ENCODE measurements around the gene SNAI1. TPM values are rescaled to one million over a fixed set of nuclear protein-coding genes. Genes with fewer than 3 reads are reported as not detected.

The SNAI1 gene
- 0.81 and 0.90 TPM in 2 replicates for total RNA-seq (2022)
- percentile 30 among the genes with signal in this experiment for Bru-seq, nascent RNA
- BruChase-seq, experiment 1, labeled RNA remaining after a 6-hour chase, result percentile 33 among the genes with signal in this experiment
- percentile 23 among the genes with signal in this experiment for BruChase-seq, experiment 2, labeled RNA remaining after a 2-hour chase
- long read RNA-seq, partial matches to known transcripts, result 0 of 1 reads
- long read RNA-seq, other reads (novel, unspliced or antisense), result 1 of 1 reads

- H3K4me1 Mint-ChIP-seq (ENCODE audit: low read depth, unreplicated experiment), result peaks cover 33% of the 10 kb centered on the region
- no TSS peak for BruUV-seq (replicated peaks)
- TF ChIP-seq, protein P1, sequence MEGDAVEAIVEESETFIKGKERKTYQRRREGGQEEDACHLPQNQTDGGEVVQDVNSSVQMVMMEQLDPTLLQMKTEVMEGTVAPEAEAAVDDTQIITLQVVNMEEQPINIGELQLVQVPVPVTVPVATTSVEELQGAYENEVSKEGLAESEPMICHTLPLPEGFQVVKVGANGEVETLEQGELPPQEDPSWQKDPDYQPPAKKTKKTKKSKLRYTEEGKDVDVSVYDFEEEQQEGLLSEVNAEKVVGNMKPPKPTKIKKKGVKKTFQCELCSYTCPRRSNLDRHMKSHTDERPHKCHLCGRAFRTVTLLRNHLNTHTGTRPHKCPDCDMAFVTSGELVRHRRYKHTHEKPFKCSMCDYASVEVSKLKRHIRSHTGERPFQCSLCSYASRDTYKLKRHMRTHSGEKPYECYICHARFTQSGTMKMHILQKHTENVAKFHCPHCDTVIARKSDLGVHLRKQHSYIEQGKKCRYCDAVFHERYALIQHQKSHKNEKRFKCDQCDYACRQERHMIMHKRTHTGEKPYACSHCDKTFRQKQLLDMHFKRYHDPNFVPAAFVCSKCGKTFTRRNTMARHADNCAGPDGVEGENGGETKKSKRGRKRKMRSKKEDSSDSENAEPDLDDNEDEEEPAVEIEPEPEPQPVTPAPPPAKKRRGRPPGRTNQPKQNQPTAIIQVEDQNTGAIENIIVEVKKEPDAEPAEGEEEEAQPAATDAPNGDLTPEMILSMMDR (IDR thresholded peaks at IDR 0.05; ENCODE audit: unreplicated experiment), result peak; percentile 80
These were observed at the start of gene SNAI1 for GRCh38 chr20:49982346-49983122. Gene SNAI1, plus strand, starts transcription at chr20:49982980. Its CDS starts 80 bp downstream, at chr20:49983060.

DNA sequence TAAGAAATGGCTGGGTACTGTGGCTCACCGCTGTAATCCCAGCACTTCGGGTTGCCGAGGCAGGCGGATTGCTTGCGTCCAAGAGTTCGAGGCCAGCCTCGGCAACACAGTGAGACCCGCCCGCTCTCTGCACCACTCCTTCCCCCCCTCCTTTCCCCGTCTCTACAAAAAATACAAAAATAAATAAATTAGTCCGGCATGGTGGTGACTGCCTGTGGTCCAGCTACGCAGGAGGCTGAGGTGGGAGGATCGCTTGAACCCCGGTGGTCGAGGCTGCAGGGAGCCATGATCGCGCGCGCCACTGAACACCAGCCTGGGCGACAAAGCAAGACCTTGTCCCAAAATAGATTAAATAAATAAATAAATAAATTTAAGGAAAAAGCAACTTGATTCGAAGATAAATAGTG, 47.0 kb upstream of the SNAI1 start:
- no peak for DNase-seq
- intact Hi-C loops (cut with micrococcal nuclease; ENCODE audit: unreplicated experiment), result no loop called here
- peak overlapping the region; percentile 96 for H3K4me3 Mint-ChIP-seq (ENCODE audit: low read depth, unreplicated experiment)
- H3K36me3 Mint-ChIP-seq (ENCODE audit: insufficient read depth, unreplicated experiment), result peaks cover 37% of the 10 kb centered on the region
- no peaks in the 10 kb centered on the region for H3K9me3 Mint-ChIP-seq (ENCODE audit: low read depth, unreplicated experiment)
- H3K27me3 Mint-ChIP-seq (ENCODE audit: unreplicated experiment), result no peaks in the 10 kb centered on the region
- no TSS peak for BruUV-seq (replicated peaks)
- CTCF ChIA-PET, result interaction anchor here (0.6 to 1.4 kb wide), 5 partner anchors 20 to 240 kb away, joined by 4 to 12 read pairs (median 5); partner anchors contain the start of gene SPATA2
- H3K27ac Mint-ChIP-seq (ENCODE audit: unreplicated experiment), result no peak overlapping the region
- H3K4me1 Mint-ChIP-seq (ENCODE audit: low read depth, unreplicated experiment), result peaks cover 25% of the 10 kb centered on the region
- TF ChIP-seq, protein P1 (IDR thresholded peaks at IDR 0.05; ENCODE audit: unreplicated experiment), result no peak

More at GRCh38 chr20:49982346-49983122, at the start of gene SNAI1:
- peak; percentile 89 for DNase-seq
- no peaks in the 10 kb centered on the region for H3K9me3 Mint-ChIP-seq (ENCODE audit: low read depth, unreplicated experiment)
- CTCF ChIA-PET, result interaction anchor here (5.5 kb wide), 1 partner anchor 88 kb away, joined by 134 read pairs; no protein-coding TSS in a partner anchor
- intact Hi-C loops (cut with micrococcal nuclease; ENCODE audit: unreplicated experiment), result no loop called here
- H3K27me3 Mint-ChIP-seq (ENCODE audit: unreplicated experiment), result peaks cover 29% of the 10 kb centered on the region
- peak within 1 kb of the TSS; percentile 63 for H3K4me3 Mint-ChIP-seq (ENCODE audit: low read depth, unreplicated experiment)
- peaks cover 21% of the 10 kb centered on the region for H3K36me3 Mint-ChIP-seq (ENCODE audit: insufficient read depth, unreplicated experiment)
- peak within 1 kb of the TSS; percentile 45 for H3K27ac Mint-ChIP-seq (ENCODE audit: unreplicated experiment)

GRCh38 chr20:49936153-49937026, 46.4 kb upstream of the SNAI1 start, which contains the start of gene RNF114:
Gene RNF114, plus strand, starts transcription at chr20:49936397. Its CDS starts 16 bp downstream, at chr20:49936413.
- H3K9me3 Mint-ChIP-seq (ENCODE audit: low read depth, unreplicated experiment), result no peaks in the 10 kb centered on the region
- peak within 1 kb of the TSS; percentile 65 for H3K27ac Mint-ChIP-seq (ENCODE audit: unreplicated experiment)
- TF ChIP-seq, protein P1 (IDR thresholded peaks at IDR 0.05; ENCODE audit: unreplicated experiment), result no peak
- H3K27me3 Mint-ChIP-seq (ENCODE audit: unreplicated experiment), result no peaks in the 10 kb centered on the region
- peak within 1 kb of the TSS; percentile 96 for H3K4me3 Mint-ChIP-seq (ENCODE audit: low read depth, unreplicated experiment)
- intact Hi-C loops (cut with micrococcal nuclease; ENCODE audit: unreplicated experiment), result no loop called here
- DNase-seq, result peak; percentile 96
- peaks cover 31% of the 10 kb centered on the region for H3K4me1 Mint-ChIP-seq (ENCODE audit: low read depth, unreplicated experiment)
- BruUV-seq (replicated peaks), result no TSS peak
- CTCF ChIA-PET, result interaction anchor here (0.6 to 1.4 kb wide), 5 partner anchors 20 to 135 kb away, joined by 4 to 12 read pairs (median 5); partner anchors contain the start of gene SPATA2
- peaks cover 43% of the 10 kb centered on the region for H3K36me3 Mint-ChIP-seq (ENCODE audit: insufficient read depth, unreplicated experiment)

Data from Calu3 (cell line).